GM19455 (cell line): ENCODE results near the gene WDR33.
"Not testable (repeated sequence)": the region's sequence is repeated elsewhere in the genome, so short reads cannot be mapped to it uniquely, and the experiment has no call there.

ENCODE experiments used
- ATAC-seq: cut with Tn5 transposase; IDR thresholded peaks from one replicate; pipeline ENCODE4 v1.9.1; 2021; ENCODE audit not compliant: unreplicated experiment

Gene WDR33

GRCh38 chr2:127810619-127811396 is at the start of gene WDR33:
Gene WDR33 (minus strand): TSS chr2:127811171. CDS start chr2:127770981, 40,190 bp downstream.
- peak; percentile 96 for ATAC-seq

- no peak for ATAC-seq
Observed at GRCh38 chr2:127860130-127860529, 49.2 kb upstream of the WDR33 start.

GRCh38 chr2:127859712-127860085 is 48.7 kb upstream of the WDR33 start:
- no peak for ATAC-seq

GRCh38 chr2:127857265-127857808 is 46.4 kb upstream of the WDR33 start:
- ATAC-seq, result no peak

- no peak for ATAC-seq
Observed at GRCh38 chr2:127853671-127854070, 42.7 kb upstream of the WDR33 start.

- no peak for ATAC-seq
Observed at GRCh38 chr2:127852388-127852787, 41.4 kb upstream of the WDR33 start.

GRCh38 chr2:127847931-127848330 is 37.0 kb upstream of the WDR33 start:
- no peak for ATAC-seq

GRCh38 chr2:127844973-127845372 is 34.0 kb upstream of the WDR33 start:
- no peak for ATAC-seq

GRCh38 chr2:127843677-127844076 is 32.7 kb upstream of the WDR33 start:
- ATAC-seq, result no peak

- no peak for ATAC-seq
Observed at GRCh38 chr2:127841466-127842178, 30.7 kb upstream of the WDR33 start.

GRCh38 chr2:127840893-127841292 is 29.9 kb upstream of the WDR33 start:
- ATAC-seq, result no peak

- ATAC-seq, result no peak
Observed at GRCh38 chr2:127834951-127835350, 24.0 kb upstream of the WDR33 start.

- peak; percentile 97 for ATAC-seq
Observed at GRCh38 chr2:127829845-127830246, 18.9 kb upstream of the WDR33 start.

- not testable (repeated sequence) for ATAC-seq
Observed at GRCh38 chr2:127826708-127827107, 15.7 kb upstream of the WDR33 start.

GRCh38 chr2:127826047-127826446 is 15.1 kb upstream of the WDR33 start:
- no peak for ATAC-seq

GRCh38 chr2:127820080-127820668 is 9.2 kb upstream of the WDR33 start:
- no peak for ATAC-seq

GRCh38 chr2:127818794-127819425 is 7.9 kb upstream of the WDR33 start:
- no peak for ATAC-seq

GRCh38 chr2:127818241-127818640 is 7.3 kb upstream of the WDR33 start:
- no peak for ATAC-seq

GRCh38 chr2:127814677-127815076 is 3.7 kb upstream of the WDR33 start:
- no peak for ATAC-seq

- ATAC-seq, result not testable (repeated sequence)
Observed at GRCh38 chr2:127812441-127812840, 1.5 kb upstream of the WDR33 start.
